ENCODE results near the gene USP24.

USP24 gene

DNA sequence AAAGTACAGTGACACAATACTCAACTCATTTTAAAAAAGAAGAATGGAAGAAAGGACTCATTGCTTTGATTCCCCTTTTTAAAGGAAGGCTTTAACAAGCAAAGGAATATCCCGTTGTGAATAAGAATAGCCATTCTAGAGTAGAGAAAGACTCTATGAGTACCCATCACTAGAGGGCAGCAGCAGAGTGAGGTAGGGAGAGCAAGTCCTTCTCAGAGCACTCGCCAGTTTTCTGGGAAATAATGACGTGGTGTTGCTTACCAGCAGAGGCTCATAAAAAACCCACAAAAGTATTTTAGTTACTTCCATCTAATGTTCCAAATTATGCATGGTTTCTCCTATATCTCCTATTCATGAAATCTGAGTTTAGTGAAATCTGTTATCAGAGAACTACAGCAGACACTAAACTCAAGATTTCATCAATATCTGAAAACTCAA lies 74.6 kb downstream of the USP24 start:
- H3K27ac ChIP-seq (ENCODE audit: low read depth, low read length): no peak overlapping the region
- WGBS: 25% methylated on average over 3 of the region's 3 CpGs
- no peaks in the 10 kb centered on the region for H3K9me3 ChIP-seq (ENCODE audit: insufficient read depth, low read depth, low read length)
- peaks cover 96% of the 10 kb centered on the region for H3K36me3 ChIP-seq (ENCODE audit: insufficient read depth, low read length)
- H3K27me3 ChIP-seq (ENCODE audit: insufficient read depth, low read length): no peaks in the 10 kb centered on the region
- no peak overlapping the region for H3K9ac ChIP-seq (ENCODE audit: low read depth, low read length)
- peaks cover 4% of the 10 kb centered on the region; the same call in 1 of the 2 replicates for H3K4me1 ChIP-seq (ENCODE audit: insufficient read depth, low read length)
- H3K4me3 ChIP-seq (ENCODE audit: low read length): no peak overlapping the region

DNA sequence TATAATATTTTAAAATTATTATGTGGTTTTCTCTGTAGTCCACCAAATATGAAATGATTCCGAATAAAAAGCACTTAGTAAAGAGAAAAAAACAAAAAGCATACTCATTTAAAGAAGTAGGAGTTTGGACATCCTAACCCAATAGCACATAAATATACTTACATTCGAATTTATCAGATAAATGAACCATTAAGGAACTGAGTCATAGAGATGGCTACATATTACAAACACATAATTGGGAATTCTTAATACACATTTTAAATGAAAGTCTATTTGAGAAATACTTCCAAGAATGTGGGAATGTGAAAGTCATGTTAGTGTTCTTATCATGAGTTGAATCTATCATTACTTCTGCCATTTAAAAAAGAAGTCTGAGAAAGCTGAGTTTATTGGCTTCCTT lies 75.0 kb downstream of the USP24 start:
- Histone ChIP-seq H3K36me3 (ENCODE audit: insufficient read depth, low read length) (peaks cover 96% of the 10 kb centered on the region), H3K4me3 (ENCODE audit: low read length) (no peak overlapping the region), H3K9me3 (ENCODE audit: insufficient read depth, low read depth, low read length) (no peaks in the 10 kb centered on the region), H3K9ac (ENCODE audit: low read depth, low read length) (no peak overlapping the region), H3K4me1 (ENCODE audit: insufficient read depth, low read length) (peaks cover 4% of the 10 kb centered on the region; the same call in 1 of the 2 replicates), H3K27ac (ENCODE audit: low read depth, low read length) (no peak overlapping the region), H3K27me3 (ENCODE audit: insufficient read depth, low read length) (no peaks in the 10 kb centered on the region)
- WGBS: no CpG with 5 or more reads among the region's 2 CpGs

DNA sequence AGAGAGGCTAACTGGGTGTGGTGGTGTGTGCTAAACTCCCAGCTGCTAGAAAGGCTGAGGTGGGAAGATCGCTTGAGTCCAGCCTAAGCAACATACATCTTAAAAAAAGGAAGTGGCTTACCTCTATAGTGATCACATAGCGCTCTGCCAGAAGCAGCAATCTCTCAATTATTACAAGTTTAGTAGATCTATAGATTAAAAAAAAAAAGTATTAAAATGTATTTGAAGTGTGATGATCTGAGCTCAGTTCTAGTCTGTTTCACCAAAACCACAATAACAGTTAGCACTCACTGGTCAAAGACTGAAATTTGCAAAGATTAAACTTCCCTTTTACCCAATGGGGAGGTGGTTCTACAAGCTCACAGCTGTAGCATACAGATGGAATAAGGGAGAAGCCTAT lies 76.3 kb downstream of the USP24 start:
- Histone ChIP-seq H3K36me3 (ENCODE audit: insufficient read depth, low read length) (peaks cover 97% of the 10 kb centered on the region), H3K4me3 (ENCODE audit: low read length) (no peak overlapping the region), H3K9ac (ENCODE audit: low read depth, low read length) (no peak overlapping the region), H3K27me3 (ENCODE audit: insufficient read depth, low read length) (no peaks in the 10 kb centered on the region), H3K9me3 (ENCODE audit: insufficient read depth, low read depth, low read length) (no peaks in the 10 kb centered on the region), H3K27ac (ENCODE audit: low read depth, low read length) (no peak overlapping the region), H3K4me1 (ENCODE audit: insufficient read depth, low read length) (peaks cover 4% of the 10 kb centered on the region; the same call in 1 of the 2 replicates)
- WGBS: 100% methylated on average over 1 of the region's 2 CpGs

DNA sequence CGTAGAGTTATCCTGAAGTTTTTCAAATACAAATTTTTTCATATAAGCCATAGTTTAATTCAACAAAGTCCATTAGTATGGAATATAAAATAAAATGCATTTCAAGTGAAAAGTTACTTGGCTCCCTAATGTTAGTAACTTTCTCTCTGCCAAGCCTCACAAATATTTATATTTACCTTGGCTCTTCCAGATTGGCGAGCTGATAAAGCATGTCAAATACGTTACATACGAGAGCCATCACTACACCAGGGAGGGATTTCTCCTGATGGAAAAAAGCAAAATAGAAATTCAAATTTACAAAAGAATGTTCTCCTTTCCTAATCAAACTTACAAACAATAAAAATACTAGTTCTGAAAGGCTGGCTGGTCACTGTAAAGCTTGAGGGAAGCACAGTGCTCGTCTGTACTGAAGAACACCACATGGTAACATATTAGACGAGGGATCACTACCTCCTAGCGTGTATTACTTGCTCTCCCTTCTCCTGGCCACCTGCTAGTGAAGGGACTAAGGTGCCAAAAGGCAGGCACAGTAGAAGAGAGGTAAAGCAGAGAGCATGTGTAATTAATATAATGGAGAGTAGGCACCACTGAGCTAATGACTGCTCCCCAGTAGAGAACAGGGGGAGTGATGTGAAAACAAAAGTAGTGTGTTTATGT lies 80.9 kb downstream of the USP24 start:
- no peaks in the 10 kb centered on the region for H3K9me3 ChIP-seq (ENCODE audit: insufficient read depth, low read depth, low read length)
- peaks cover 100% of the 10 kb centered on the region for H3K36me3 ChIP-seq (ENCODE audit: insufficient read depth, low read length)
- H3K9ac ChIP-seq (ENCODE audit: low read depth, low read length): no peak overlapping the region
- H3K4me3 ChIP-seq (ENCODE audit: low read length): no peak overlapping the region
- 95% methylated on average over 7 of the region's 7 CpGs for WGBS
- no peak overlapping the region for H3K27ac ChIP-seq (ENCODE audit: low read depth, low read length)
- no peaks in the 10 kb centered on the region for H3K27me3 ChIP-seq (ENCODE audit: insufficient read depth, low read length)
- H3K4me1 ChIP-seq (ENCODE audit: insufficient read depth, low read length): no peaks in the 10 kb centered on the region

DNA sequence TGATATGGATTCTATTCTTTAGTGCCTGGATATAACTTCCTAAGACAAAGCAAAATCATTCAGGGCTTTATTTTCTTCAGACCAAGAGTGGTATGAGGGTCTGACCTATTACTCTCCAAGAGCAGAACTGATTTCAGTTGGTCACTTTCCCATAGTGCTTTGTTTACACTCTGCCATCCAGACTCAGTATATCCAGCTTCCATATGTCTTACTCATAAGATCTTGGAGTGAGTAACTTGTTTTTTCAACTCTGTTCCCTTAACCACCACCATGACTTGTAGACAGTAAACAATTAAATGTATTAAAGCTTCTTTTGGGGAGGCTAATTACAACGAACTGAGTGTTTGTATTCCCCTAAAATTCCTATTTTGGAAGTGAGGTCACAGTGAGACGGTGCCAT lies 83.4 kb downstream of the USP24 start:
- WGBS: 96% methylated on average over 2 of the region's 2 CpGs
- H3K9ac ChIP-seq (ENCODE audit: low read depth, low read length): no peak overlapping the region
- H3K9me3 ChIP-seq (ENCODE audit: insufficient read depth, low read depth, low read length): no peaks in the 10 kb centered on the region
- H3K4me3 ChIP-seq (ENCODE audit: low read length): no peak overlapping the region
- no peak overlapping the region for H3K27ac ChIP-seq (ENCODE audit: low read depth, low read length)
- no peaks in the 10 kb centered on the region for H3K4me1 ChIP-seq (ENCODE audit: insufficient read depth, low read length)
- no peaks in the 10 kb centered on the region for H3K27me3 ChIP-seq (ENCODE audit: insufficient read depth, low read length)
- peaks cover 94% of the 10 kb centered on the region for H3K36me3 ChIP-seq (ENCODE audit: insufficient read depth, low read length)

DNA sequence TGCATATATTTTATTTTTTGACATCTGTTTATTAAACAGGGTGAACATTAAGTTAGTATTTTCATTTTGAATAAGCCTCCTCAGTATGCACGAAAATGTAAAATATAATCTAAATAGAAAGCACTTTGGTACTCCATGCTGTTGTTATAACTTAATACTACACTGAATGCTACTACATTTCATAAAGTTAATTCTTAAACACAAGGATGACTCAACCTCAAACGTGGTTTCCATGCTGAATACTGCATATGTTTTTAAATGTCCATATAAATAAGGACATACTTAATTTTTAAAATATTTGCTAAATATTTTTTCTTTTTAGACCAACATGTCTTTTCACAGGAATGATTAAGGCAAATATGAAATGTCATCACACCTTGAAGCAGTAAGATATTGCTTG lies 83.9 kb downstream of the USP24 start:
- Histone ChIP-seq H3K36me3 (ENCODE audit: insufficient read depth, low read length) (peaks cover 94% of the 10 kb centered on the region), H3K9ac (ENCODE audit: low read depth, low read length) (no peak overlapping the region), H3K4me3 (ENCODE audit: low read length) (no peak overlapping the region), H3K4me1 (ENCODE audit: insufficient read depth, low read length) (no peaks in the 10 kb centered on the region), H3K27me3 (ENCODE audit: insufficient read depth, low read length) (no peaks in the 10 kb centered on the region), H3K27ac (ENCODE audit: low read depth, low read length) (no peak overlapping the region), H3K9me3 (ENCODE audit: insufficient read depth, low read depth, low read length) (no peaks in the 10 kb centered on the region)
- 90% methylated on average over 1 of the region's 2 CpGs for WGBS

DNA sequence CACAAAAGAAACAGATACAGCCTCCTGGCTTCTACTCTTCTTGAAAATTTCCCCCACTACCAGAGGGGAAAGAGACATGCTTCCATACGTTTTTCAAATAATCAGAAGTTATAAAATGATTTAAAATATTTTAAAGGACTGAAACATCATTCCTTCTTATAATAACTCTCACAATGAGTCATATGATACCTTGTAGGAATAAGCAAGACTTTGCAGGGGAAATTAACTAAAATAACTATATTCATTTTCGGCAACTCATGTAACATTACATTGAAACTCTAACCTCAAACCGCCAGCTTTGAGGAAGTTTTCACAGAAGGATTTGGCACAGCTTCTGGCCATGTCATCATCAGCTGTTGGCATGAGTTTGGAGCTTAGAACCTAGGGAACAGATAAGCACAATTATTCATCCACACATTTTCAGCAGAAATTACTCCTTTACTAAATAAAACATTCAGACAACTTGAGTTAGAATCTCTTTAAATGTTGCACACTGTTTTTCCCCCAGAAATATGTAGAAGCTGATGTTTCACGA lies 85.9 kb downstream of the USP24 start:
- H3K4me1 ChIP-seq (ENCODE audit: insufficient read depth, low read length): no peaks in the 10 kb centered on the region
- H3K9me3 ChIP-seq (ENCODE audit: insufficient read depth, low read depth, low read length): no peaks in the 10 kb centered on the region
- H3K27me3 ChIP-seq (ENCODE audit: insufficient read depth, low read length): no peaks in the 10 kb centered on the region
- WGBS: 97% methylated on average over 3 of the region's 4 CpGs
- H3K36me3 ChIP-seq (ENCODE audit: insufficient read depth, low read length): peaks cover 94% of the 10 kb centered on the region
- no peak overlapping the region for H3K9ac ChIP-seq (ENCODE audit: low read depth, low read length)
- no peak overlapping the region for H3K27ac ChIP-seq (ENCODE audit: low read depth, low read length)
- H3K4me3 ChIP-seq (ENCODE audit: low read length): no peak overlapping the region

DNA sequence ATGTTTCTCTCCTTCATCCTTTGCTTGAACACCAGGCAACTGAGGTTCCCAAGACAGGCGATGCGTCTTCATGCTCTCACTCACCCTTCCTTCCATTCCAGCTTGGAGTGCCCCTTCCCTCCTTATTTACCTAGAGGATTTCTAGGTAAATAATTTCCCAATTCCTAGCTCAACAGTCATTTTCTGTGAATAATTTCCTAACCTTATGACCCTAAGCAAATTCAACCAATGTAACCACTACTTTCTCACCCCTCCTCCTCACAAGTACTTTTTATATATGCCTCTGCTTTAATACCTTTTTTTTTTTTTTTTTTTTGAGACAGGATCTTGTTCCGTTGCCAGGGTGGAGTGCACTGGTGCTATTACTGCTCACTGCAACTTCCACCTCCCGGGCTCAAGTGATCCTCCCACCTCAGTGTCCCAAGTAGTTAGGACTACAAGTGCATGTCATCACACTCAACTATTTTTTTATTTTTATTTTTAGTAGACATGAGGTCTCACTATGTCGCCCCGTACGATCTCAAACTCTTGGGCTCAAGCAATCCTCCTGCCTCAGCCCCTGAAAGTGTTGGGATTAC lies 86.7 kb downstream of the USP24 start:
- Histone ChIP-seq H3K9ac (ENCODE audit: low read depth, low read length) (no peak overlapping the region), H3K4me3 (ENCODE audit: low read length) (no peak overlapping the region), H3K4me1 (ENCODE audit: insufficient read depth, low read length) (no peaks in the 10 kb centered on the region)

DNA sequence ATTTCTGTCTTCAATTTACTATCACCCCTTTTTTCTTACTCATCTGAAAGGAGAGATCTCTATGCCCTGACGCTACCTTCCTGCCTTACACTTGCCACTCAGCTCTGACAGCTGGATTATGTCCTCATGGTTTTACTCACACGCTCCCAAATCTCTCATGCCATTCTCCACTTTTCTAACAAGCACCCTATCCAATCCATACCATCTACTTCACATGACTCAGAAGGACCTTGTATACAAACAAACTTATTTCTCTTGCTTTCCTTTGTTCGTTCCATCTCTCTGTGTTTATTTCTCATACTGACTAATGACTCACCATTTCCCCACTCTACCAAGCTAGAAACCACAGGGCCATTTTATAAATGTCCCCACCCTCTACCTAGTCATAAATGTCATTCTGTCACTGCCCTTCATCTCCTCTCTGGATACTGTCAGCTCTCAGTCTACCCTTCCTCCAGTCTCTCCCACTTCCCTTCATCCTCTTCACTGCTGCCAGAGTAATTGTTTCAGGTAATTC lies 87.3 kb downstream of the USP24 start:
- Histone ChIP-seq H3K27ac (ENCODE audit: low read depth, low read length) (no peak overlapping the region), H3K4me1 (ENCODE audit: insufficient read depth, low read length) (no peaks in the 10 kb centered on the region), H3K9ac (ENCODE audit: low read depth, low read length) (no peak overlapping the region), H3K36me3 (ENCODE audit: insufficient read depth, low read length) (peaks cover 94% of the 10 kb centered on the region), H3K9me3 (ENCODE audit: insufficient read depth, low read depth, low read length) (no peaks in the 10 kb centered on the region), H3K4me3 (ENCODE audit: low read length) (no peak overlapping the region), H3K27me3 (ENCODE audit: insufficient read depth, low read length) (no peaks in the 10 kb centered on the region)
- WGBS: 95% methylated on average over 3 of the region's 3 CpGs

More for the DNA sequence above, 86.7 kb downstream of the USP24 start:
- peaks cover 94% of the 10 kb centered on the region for H3K36me3 ChIP-seq (ENCODE audit: insufficient read depth, low read length)
- 94% methylated on average over 7 of the region's 7 CpGs for WGBS
- H3K9me3 ChIP-seq (ENCODE audit: insufficient read depth, low read depth, low read length): no peaks in the 10 kb centered on the region
- no peaks in the 10 kb centered on the region for H3K27me3 ChIP-seq (ENCODE audit: insufficient read depth, low read length)
- H3K27ac ChIP-seq (ENCODE audit: low read depth, low read length): no peak overlapping the region

DNA sequence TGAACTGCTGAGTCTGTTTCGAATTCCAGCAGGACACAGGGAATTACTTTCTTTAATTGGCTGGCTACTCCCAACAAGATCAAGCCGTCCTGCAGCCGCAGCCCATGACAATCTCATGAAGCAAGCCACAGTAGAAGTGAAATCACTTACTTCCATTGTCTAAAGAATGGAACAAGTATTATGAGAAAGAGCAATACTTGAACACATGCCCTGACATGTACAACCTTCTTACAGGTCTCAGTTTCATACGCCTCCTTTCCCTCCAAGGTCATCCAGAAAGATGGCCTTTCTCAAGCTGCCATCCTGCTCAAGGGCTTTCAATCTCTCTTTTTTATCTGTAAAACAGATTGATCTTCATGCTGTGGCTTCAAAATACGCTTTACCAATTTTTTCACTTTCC lies 90.7 kb downstream of the USP24 start:
- no peaks in the 10 kb centered on the region for H3K27me3 ChIP-seq (ENCODE audit: insufficient read depth, low read length)
- no peak overlapping the region for H3K4me3 ChIP-seq (ENCODE audit: low read length)
- H3K27ac ChIP-seq (ENCODE audit: low read depth, low read length): no peak overlapping the region
- WGBS: 95% methylated on average over 5 of the region's 5 CpGs
- no peak overlapping the region for H3K9ac ChIP-seq (ENCODE audit: low read depth, low read length)
- no peaks in the 10 kb centered on the region for H3K9me3 ChIP-seq (ENCODE audit: insufficient read depth, low read depth, low read length)
- H3K4me1 ChIP-seq (ENCODE audit: insufficient read depth, low read length): no peaks in the 10 kb centered on the region
- peaks cover 94% of the 10 kb centered on the region for H3K36me3 ChIP-seq (ENCODE audit: insufficient read depth, low read length)

DNA sequence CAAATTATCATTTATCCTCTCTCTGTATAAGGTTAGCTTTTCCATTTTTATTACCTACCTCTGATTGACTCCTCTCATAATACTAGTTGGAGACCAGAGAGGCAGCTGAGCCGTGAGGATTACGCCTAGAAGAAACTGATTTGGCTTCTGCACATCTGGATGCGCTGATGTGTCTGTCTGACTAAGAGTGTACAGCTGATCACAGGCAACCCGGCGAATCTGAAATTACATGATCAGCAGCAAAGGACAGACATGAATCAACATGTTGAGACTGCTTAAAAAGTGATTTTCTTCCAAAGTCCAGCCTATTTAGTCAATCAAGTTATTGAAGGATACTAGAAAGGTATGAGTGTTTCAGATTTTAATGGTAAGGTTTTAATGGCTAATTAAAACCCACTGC lies 94.6 kb downstream of the USP24 start:
- Histone ChIP-seq H3K9me3 (ENCODE audit: insufficient read depth, low read depth, low read length) (0 out of 2 replicates have a peak, but pooled peaks cover 4% of the 10 kb centered on the region), H3K4me3 (ENCODE audit: low read length) (no peak overlapping the region), H3K27me3 (ENCODE audit: insufficient read depth, low read length) (no peaks in the 10 kb centered on the region), H3K27ac (ENCODE audit: low read depth, low read length) (no peak overlapping the region), H3K36me3 (ENCODE audit: insufficient read depth, low read length) (peaks cover 95% of the 10 kb centered on the region), H3K9ac (ENCODE audit: low read depth, low read length) (no peak overlapping the region), H3K4me1 (ENCODE audit: insufficient read depth, low read length) (no peaks in the 10 kb centered on the region)
- WGBS: 96% methylated on average over 5 of the region's 5 CpGs

All from HUES64 (cell line).